GM13977 (cell line): ENCODE data around the gene CALD1.

Experiments used
- DNase-seq: peaks from one replicate; pipeline ENCODE4 v3.0.0; 2012; ENCODE audit warnings: low spot score
- CTCF ChIP-seq: IDR thresholded peaks from 2 replicates; pipeline ENCODE4 v1.5.1; 2012; ENCODE audit warnings: mild to moderate bottlenecking, control low read depth; ENCODE audit not compliant: insufficient read depth; ENCODE audit errors: extremely low read depth, missing control alignments
- in situ Hi-C: fragments of 300-500 bp; cut with MboI; formaldehyde crosslinking; loops from one replicate; pipeline ENCODE4 v1.12.0; 2022; ENCODE audit warnings: low sequenced_read_pairs, low pct_unique_long_range_greater_than_20kb, mixed read lengths, inconsistent platforms; ENCODE audit not compliant: unreplicated experiment

Gene CALD1

GRCh38 chr7:134947831-134948230 is 168.4 kb downstream of the CALD1 start:
- DNase-seq, result no peak
- in situ Hi-C loops, result loop anchor here (10.0 kb wide), 1 partner anchor 313 kb away; no protein-coding TSS in a partner anchor
- TF ChIP-seq CTCF, result no peak

GRCh38 chr7:134948246-134948645 is 168.8 kb downstream of the CALD1 start:
- TF ChIP-seq CTCF, result no peak
- in situ Hi-C loops, result loop anchor here (10.0 kb wide), 1 partner anchor 313 kb away; no protein-coding TSS in a partner anchor
- no peak for DNase-seq

GRCh38 chr7:134948736-134949135 is 169.3 kb downstream of the CALD1 start:
- no peak for TF ChIP-seq CTCF
- in situ Hi-C loops, result loop anchor here (10.0 kb wide), 1 partner anchor 314 kb away; no protein-coding TSS in a partner anchor
- no peak for DNase-seq

GRCh38 chr7:134949171-134949570 is 169.7 kb downstream of the CALD1 start:
- TF ChIP-seq CTCF, result no peak
- in situ Hi-C loops, result loop anchor here (10.0 kb wide), 1 partner anchor 314 kb away; no protein-coding TSS in a partner anchor
- no peak for DNase-seq

GRCh38 chr7:134954197-134955082 is 175.0 kb downstream of the CALD1 start:
- DNase-seq, result peak; percentile 42
- peak; percentile 69 for TF ChIP-seq CTCF
- in situ Hi-C loops, result loop anchor here (25.0 kb wide), 1 partner anchor 517 kb away; no protein-coding TSS in a partner anchor

- in situ Hi-C loops, result loop anchor here (25.0 kb wide), 1 partner anchor 520 kb away; no protein-coding TSS in a partner anchor
- no peak for DNase-seq
- no peak for TF ChIP-seq CTCF
Observed at GRCh38 chr7:134957005-134957404, 177.6 kb downstream of the CALD1 start.
